Hepatocyte (in vitro differentiated cells): ENCODE measurements around the gene EXD2. TPM values are rescaled to one million over a fixed set of nuclear protein-coding genes. Genes with fewer than 3 reads are reported as not detected.

Source experiments
- DNase-seq: peaks from one replicate; pipeline ENCODE4 v3.0.0-alpha.2; 2016; ENCODE audit warnings: low spot score
- H2AFZ ChIP-seq: fragments of 200-600 bp; sonication (generic); 2 replicates; pipeline ENCODE4 v1.6.0; 2016; ENCODE audit warnings: antibody characterized with exemption, mild to moderate bottlenecking
- H3K27ac ChIP-seq: fragments of 200-600 bp; sonication (generic); 2 replicates; pipeline ENCODE4 v1.5.1; 2016; ENCODE audit warnings: mild to moderate bottlenecking
- H3K27me3 ChIP-seq: fragments of 200-600 bp; sonication (generic); 2 replicates; pipeline ENCODE4 v1.6.1; 2016
- H3K36me3 ChIP-seq: fragments of 200-600 bp; sonication (generic); replicated peaks from 2 replicates; pipeline ENCODE4 v1.5.1; 2016; ENCODE audit warnings: low read depth; ENCODE audit not compliant: insufficient read depth
- H3K4me1 ChIP-seq: fragments of 200-600 bp; sonication (generic); 2 replicates; pipeline ENCODE4 v1.5.1; 2016; ENCODE audit warnings: mild to moderate bottlenecking, moderate library complexity; ENCODE audit not compliant: insufficient read depth
- H3K4me2 ChIP-seq: fragments of 200-600 bp; sonication (generic); 2 replicates; pipeline ENCODE4 v1.6.0; 2016
- H3K4me3 ChIP-seq: fragments of 200-600 bp; sonication (generic); 2 replicates; pipeline ENCODE4 v1.5.1; 2016; ENCODE audit warnings: mild to moderate bottlenecking
- H3K79me2 ChIP-seq: fragments of 200-600 bp; sonication (generic); 2 replicates; pipeline ENCODE4 v1.6.0; 2017; ENCODE audit warnings: mild to moderate bottlenecking
- H3K9me2 ChIP-seq: fragments of 200-600 bp; sonication (generic); replicated peaks from 2 replicates; pipeline ENCODE4 v1.6.0; 2017; ENCODE audit warnings: mild to moderate bottlenecking; ENCODE audit not compliant: insufficient read depth
- H3K9me3 ChIP-seq: fragments of 200-600 bp; sonication (generic); 2 replicates; pipeline ENCODE4 v1.5.1; 2016; ENCODE audit warnings: low read depth, mild to moderate bottlenecking
- H4K20me1 ChIP-seq: fragments of 200-600 bp; sonication (generic); 2 replicates; pipeline ENCODE4 v1.6.0; 2016; ENCODE audit warnings: mild to moderate bottlenecking; ENCODE audit not compliant: insufficient read depth, poor library complexity, severe bottlenecking
- CTCF ChIP-seq: fragments of 200-600 bp; sonication (generic); IDR thresholded peaks from 2 replicates; pipeline ENCODE4 v1.5.1; 2016; ENCODE audit warnings: antibody characterized with exemption, mild to moderate bottlenecking; ENCODE audit not compliant: poor library complexity
- EZH2 ChIP-seq: fragments of 200-600 bp; sonication (generic); IDR thresholded peaks from 2 replicates; pipeline ENCODE4 v1.6.1; 2016; ENCODE audit warnings: antibody characterized with exemption, mild to moderate bottlenecking, borderline replicate concordance
- EZH2phosphoT487 ChIP-seq: fragments of 200-600 bp; sonication (generic); IDR thresholded peaks from one replicate; pipeline ENCODE4 v1.6.1; 2018; ENCODE audit warnings: antibody characterized with exemption, mild to moderate bottlenecking, low read depth, moderate library complexity; ENCODE audit not compliant: unreplicated experiment, severe bottlenecking
- WGBS: methylation state at CpG from one replicate; pipeline ENCODE4 v1.1.6; 2016; ENCODE audit warnings: low lambda C conversion rate; ENCODE audit errors: missing lambda C conversion rate; 5-methylcytosine and 5-hydroxymethylcytosine counted together
- polyA plus RNA-seq: library from polyadenylated mRNA; unstranded; fragments of >200 nt; fragmentation: Nextera tagmentation; extraction: Ambion mirVana; gene quantifications from 2 replicates; pipeline ENCODE4 v1.2.1, GENCODE V29; 2016
- total RNA-seq: library from RNA; depleted of rRNA; stranded (reverse); fragments of >200 nt; gene quantifications from 2 replicates; pipeline ENCODE4 v1.2.3, GENCODE V29; 2014

EXD2 gene
- total and polyA plus RNA-seq, 2 experiments from 2014 or later, result 16.2 to 18.1 TPM

- no peak for DNase-seq
- no peak overlapping the region for H2AFZ ChIP-seq
- H3K4me3 ChIP-seq, result no peak overlapping the region
- H3K36me3 ChIP-seq, result no peaks in the 10 kb centered on the region
- H3K79me2 ChIP-seq, result no peaks in the 10 kb centered on the region
- no peaks in the 10 kb centered on the region for H3K9me2 ChIP-seq
- H4K20me1 ChIP-seq, result no peaks in the 10 kb centered on the region
- no peaks in the 10 kb centered on the region for H3K4me1 ChIP-seq
- peaks cover 1% of the 10 kb centered on the region for H3K27me3 ChIP-seq
- TF ChIP-seq EZH2phosphoT487 (no peak), EZH2 (no peak), CTCF (no peak)
- no peak overlapping the region for H3K4me2 ChIP-seq
- H3K9me3 ChIP-seq, result no peaks in the 10 kb centered on the region
- H3K27ac ChIP-seq, result no peak overlapping the region
- WGBS, result 68% methylated on average over 4 of the region's 4 CpGs
Observed at GRCh38 chr14:69268763-69269162, 77.5 kb downstream of the EXD2 start.

- Histone ChIP-seq H3K4me1 (no peaks in the 10 kb centered on the region), H4K20me1 (no peaks in the 10 kb centered on the region), H3K36me3 (no peaks in the 10 kb centered on the region), H3K79me2 (no peaks in the 10 kb centered on the region), H3K27ac (no peak overlapping the region), H2AFZ (no peak overlapping the region), H3K27me3 (no peaks in the 10 kb centered on the region), H3K4me2 (no peak overlapping the region), H3K4me3 (no peak overlapping the region), H3K9me2 (no peaks in the 10 kb centered on the region), H3K9me3 (no peaks in the 10 kb centered on the region)
- TF ChIP-seq EZH2, result no peak
- TF ChIP-seq EZH2phosphoT487, result no peak
- no peak for TF ChIP-seq CTCF
- no peak for DNase-seq
- WGBS, result 100% methylated on average over 1 of the region's 1 CpG
Observed at GRCh38 chr14:69269381-69269780, 78.1 kb downstream of the EXD2 start.

- H3K27ac ChIP-seq, result no peak overlapping the region
- no peaks in the 10 kb centered on the region for H3K9me2 ChIP-seq
- TF ChIP-seq EZH2 (no peak), EZH2phosphoT487 (no peak), CTCF (no peak)
- WGBS, result 82% methylated on average over 10 of the region's 10 CpGs
- H3K9me3 ChIP-seq, result no peaks in the 10 kb centered on the region
- H3K4me3 ChIP-seq, result no peak overlapping the region
- no peak for DNase-seq
- H3K79me2 ChIP-seq, result no peaks in the 10 kb centered on the region
- H4K20me1 ChIP-seq, result no peaks in the 10 kb centered on the region
- no peaks in the 10 kb centered on the region for H3K4me1 ChIP-seq
- H2AFZ ChIP-seq, result no peak overlapping the region
- H3K36me3 ChIP-seq, result no peaks in the 10 kb centered on the region
- H3K27me3 ChIP-seq, result no peaks in the 10 kb centered on the region
- H3K4me2 ChIP-seq, result no peak overlapping the region
Observed at GRCh38 chr14:69270097-69270496, 78.8 kb downstream of the EXD2 start.
